B cell (primary cell): ENCODE data around the gene CTNNA3. TPM values are rescaled to one million over a fixed set of nuclear protein-coding genes. Genes with fewer than 3 reads are reported as not detected.

Source experiments
- ATAC-seq: fragments of 200-7000 bp; cut with Tn5 transposase; one replicate; pipeline ENCODE4 v1.10.0; 2021; ENCODE audit warnings: low read depth, mild to moderate bottlenecking, moderate number of reproducible peaks, moderate library complexity
- CTCF ChIA-PET: fragments of 350-600 bp; sonication (Branson Sonifier 250); formaldehyde crosslinking; loops from one replicate; lab custom pipeline; 2021; ENCODE audit warnings: antibody characterized with exemption, inconsistent platforms; lab: Charles Lee
- POLR2A ChIA-PET: fragments of 350-600 bp; sonication (Branson Sonifier 250); formaldehyde crosslinking; loops from one replicate; lab custom pipeline; 2021; ENCODE audit warnings: antibody characterized with exemption; lab: Charles Lee
- DNase-seq: peaks from one replicate; pipeline ENCODE4 v3.0.0; 2013
- H2AFZ ChIP-seq: 2 replicates; pipeline ENCODE4 v1.6.1; 2012; ENCODE audit warnings: mild to moderate bottlenecking, low read depth, low read length; ENCODE audit not compliant: insufficient read depth, poor library complexity, severe bottlenecking
- H3K27ac ChIP-seq, 2 donors: 1 replicate in 1 of 2; 2 replicates in 1 of 2; pipeline ENCODE4 v1.5.1; 2012 to 2013; ENCODE audit warnings: low read length in 2 of 2, mild to moderate bottlenecking in 2 of 2, moderate library complexity in 1 of 2
- H3K27me3 ChIP-seq, 4 experiments: fragments of 200-600 bp in 1 of 4; sonication (generic) in 1 of 4; replicated peaks in 1 of 4; 1 replicate in 2 of 4; 2 replicates in 2 of 4; pipeline versions ENCODE4 v1.6.1 to v1.7.0; 2013 to 2016; ENCODE audit warnings: low read length in 3 of 4, mild to moderate bottlenecking in 2 of 4, mixed read lengths in 1 of 4, moderate library complexity in 1 of 4; ENCODE audit not compliant: insufficient read depth in 4 of 4, control insufficient read depth in 3 of 4; ENCODE audit errors: control extremely low read depth in 1 of 4
- H3K36me3 ChIP-seq, 2 experiments: replicated peaks in 1 of 2; 1 replicate in 1 of 2; 2 replicates in 1 of 2; pipeline versions ENCODE4 v1.6.1 to v1.7.1; 2013; ENCODE audit warnings: low read length in 1 of 2; ENCODE audit not compliant: insufficient read depth in 2 of 2, control insufficient read depth in 1 of 2; ENCODE audit errors: control extremely low read depth in 1 of 2, extremely low read depth in 1 of 2
- H3K4me1 ChIP-seq, 2 donors: fragments of 200-600 bp in 1 of 2; sonication (generic) in 1 of 2; 1 replicate in 1 of 2; 2 replicates in 1 of 2; pipeline versions ENCODE4 v1.5.1 to v1.6.1; 2013 to 2017; ENCODE audit warnings: low read length in 2 of 2; ENCODE audit not compliant: control insufficient read depth in 2 of 2, insufficient read depth in 2 of 2
- H3K4me2 ChIP-seq: replicated peaks from 2 replicates; pipeline ENCODE3; 2012; ENCODE audit warnings: mild to moderate bottlenecking, low read depth, low read length; ENCODE audit not compliant: poor library complexity, severe bottlenecking
- H3K4me3 ChIP-seq, 5 experiments: fragments of 200-600 bp in 1 of 5; sonication (generic) in 1 of 5; 1 replicate in 3 of 5; 2 replicates in 2 of 5; pipeline versions ENCODE4 v1.5.1 to v1.7.0; 2011 to 2016; ENCODE audit warnings: low read length in 4 of 5, mild to moderate bottlenecking in 4 of 5, low read depth in 2 of 5, control low read depth in 1 of 5, moderate library complexity in 1 of 5; ENCODE audit not compliant: insufficient read depth in 1 of 5; ENCODE audit errors: control extremely low read depth in 1 of 5, extremely low read depth in 1 of 5
- H3K79me2 ChIP-seq: fragments of 200-600 bp; sonication (generic); one replicate; pipeline ENCODE4 v1.6.0; 2016; ENCODE audit warnings: low read length; ENCODE audit not compliant: control insufficient read depth, insufficient read depth
- H3K9ac ChIP-seq: fragments of 200-600 bp; sonication (generic); 2 replicates; pipeline ENCODE4 v1.6.1; 2017; ENCODE audit warnings: mild to moderate bottlenecking, low read length, moderate library complexity
- H3K9me3 ChIP-seq, 3 donors: one replicate each; pipeline versions ENCODE4 v1.6.1 to v1.7.1; 2013; ENCODE audit warnings: low read length in 2 of 3; ENCODE audit not compliant: control insufficient read depth in 2 of 3, insufficient read depth in 1 of 3; ENCODE audit errors: control extremely low read depth in 1 of 3
- H4K20me1 ChIP-seq: 2 replicates; pipeline ENCODE4 v1.6.0; 2012; ENCODE audit warnings: mild to moderate bottlenecking, low read length; ENCODE audit not compliant: insufficient read depth, control insufficient read depth, poor library complexity, severe bottlenecking
- H3K27ac Mint-ChIP-seq: one replicate; pipeline ENCODE4 v1.8.0; 2021; ENCODE audit warnings: mixed read lengths
- H3K27me3 Mint-ChIP-seq: one replicate; pipeline ENCODE4 v1.8.0; 2021; ENCODE audit warnings: mixed read lengths
- H3K4me1 Mint-ChIP-seq: one replicate; pipeline ENCODE4 v1.8.0; 2021; ENCODE audit warnings: mixed read lengths
- H3K4me3 Mint-ChIP-seq: one replicate; pipeline ENCODE4 v1.8.0; 2021; ENCODE audit warnings: mixed read lengths
- H3K9me3 Mint-ChIP-seq: one replicate; pipeline ENCODE4 v1.8.0; 2022; ENCODE audit warnings: mixed read lengths; ENCODE audit not compliant: insufficient read depth
- CTCF ChIP-seq: fragments of 200-600 bp; IDR thresholded peaks from one replicate; pipeline ENCODE4 v1.8.0; 2022; ENCODE audit warnings: antibody characterized with exemption, mild to moderate bottlenecking
- EZH2 ChIP-seq: IDR thresholded peaks from 2 replicates; pipeline ENCODE4 v1.6.1; 2012; ENCODE audit warnings: borderline replicate concordance, low read depth, mild to moderate bottlenecking, moderate library complexity, low read length; ENCODE audit not compliant: insufficient read depth, poor library complexity, severe bottlenecking
- whole genome bisulfite sequencing: methylation state at CpG from one replicate; pipeline ENCODE4 v1.1.5; 2013; ENCODE audit warnings: missing lambda C conversion rate; ENCODE audit not compliant: insufficient coverage; 5-methylcytosine and 5-hydroxymethylcytosine counted together
- intact Hi-C: fragments of 100-400 bp; cut with micrococcal nuclease; formaldehyde crosslinking; loops from one replicate; pipeline ENCODE4 v1.10.0; 2022
- polyA plus RNA-seq: library from polyadenylated mRNA; depleted of rRNA; stranded (reverse); fragments of >200 nt; gene quantifications from 2 replicates; pipeline ENCODE4 v1.2.3, GENCODE V29; 2012
- total RNA-seq, 2 donors: library from RNA; stranded (reverse); fragments of 120-200 nt in 1 of 2; gene quantifications; 1 replicate in 1 of 2; 2 replicates in 1 of 2; pipeline versions ENCODE4 v1.2.3 to v1.2.4, GENCODE V29; 2013 to 2022

CTNNA3 gene
- total and polyA plus RNA-seq, 2 donors (not counting 1 experiment from before 2014, with no cell fraction given) = 0.01 TPM; not detected in 1

DNA sequence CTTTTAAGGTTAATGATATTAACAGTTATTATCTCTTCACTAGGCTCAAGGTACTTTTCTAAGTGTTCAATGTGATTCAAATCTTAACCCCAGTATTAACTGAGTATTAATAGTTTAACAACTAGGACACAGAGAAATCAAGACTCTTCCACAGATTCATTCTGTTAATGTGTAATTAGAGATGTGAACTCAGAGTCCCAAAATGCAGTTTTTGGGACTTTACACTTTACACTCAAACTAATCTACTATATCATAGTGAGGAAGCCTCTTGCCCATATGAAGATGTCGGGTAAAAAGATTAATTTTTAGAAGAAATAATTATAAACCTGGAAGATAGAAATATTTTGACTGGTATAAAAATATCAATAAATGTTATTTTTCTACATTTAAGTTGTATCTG, 1414.7 kb downstream of the CTNNA3 start:
- intact Hi-C loops = no loop called here
- no CpG with 5 or more reads among the region's 1 CpG for WGBS
- H3K36me3 ChIP-seq = no peaks in the 10 kb centered on the region
- H3K9me3 Mint-ChIP-seq = no peaks in the 10 kb centered on the region
- no peaks in the 10 kb centered on the region for H3K9me3 ChIP-seq
- H3K4me3 ChIP-seq = no peak overlapping the region
- ChIA-PET POLR2A (no interaction called here), CTCF (no interaction called here)
- ATAC-seq (no peak), DNase-seq (no peak)
- no peak overlapping the region for H3K4me3 Mint-ChIP-seq
- no peak overlapping the region for H3K27ac ChIP-seq
- H4K20me1 ChIP-seq = no peaks in the 10 kb centered on the region
- no peaks in the 10 kb centered on the region for H3K27me3 ChIP-seq
- TF ChIP-seq EZH2 (no peak), CTCF (no peak)
- H3K27ac Mint-ChIP-seq = no peak overlapping the region
- no peak overlapping the region for H3K4me2 ChIP-seq
- H3K27me3 Mint-ChIP-seq = no peaks in the 10 kb centered on the region
- H3K79me2 ChIP-seq = no peaks in the 10 kb centered on the region
- no peaks in the 10 kb centered on the region for H3K4me1 Mint-ChIP-seq
- H3K4me1 ChIP-seq = no peaks in the 10 kb centered on the region
- H3K9ac ChIP-seq = no peak overlapping the region
- H2AFZ ChIP-seq = no peak overlapping the region

DNA sequence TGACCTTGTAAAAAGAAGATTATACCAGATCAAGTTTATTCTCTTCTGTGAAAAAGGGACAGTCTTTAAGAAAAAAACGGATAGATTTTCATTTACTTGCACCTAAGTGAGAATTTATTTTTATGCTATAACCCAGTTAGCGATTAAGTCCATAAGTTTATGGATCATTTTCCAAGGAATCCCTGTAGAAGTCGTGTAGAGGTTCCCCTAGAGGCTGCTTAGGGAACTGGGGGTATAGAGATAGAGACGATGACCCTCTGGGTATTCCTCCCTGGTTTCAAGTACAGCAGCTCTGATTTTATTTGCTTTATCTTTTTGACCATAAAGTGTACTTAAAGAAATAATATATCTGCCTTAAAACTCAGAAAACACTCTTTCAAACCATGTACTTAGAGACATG, 1418.5 kb downstream of the CTNNA3 start:
- CTCF ChIA-PET = no interaction called here
- Histone ChIP-seq H3K9me3 (no peaks in the 10 kb centered on the region), H3K27ac (no peak overlapping the region), H3K79me2 (no peaks in the 10 kb centered on the region), H3K4me1 (no peaks in the 10 kb centered on the region), H2AFZ (no peak overlapping the region), H3K4me2 (no peak overlapping the region), H3K27me3 (no peaks in the 10 kb centered on the region), H3K9ac (no peak overlapping the region), H3K4me3 (no peak overlapping the region), H3K36me3 (no peaks in the 10 kb centered on the region), H4K20me1 (no peaks in the 10 kb centered on the region)
- TF ChIP-seq CTCF = no peak
- TF ChIP-seq EZH2 = no peak
- ATAC-seq = no peak
- DNase-seq = no peak
- POLR2A ChIA-PET = no interaction called here
- Mint-ChIP-seq H3K27me3 (no peaks in the 10 kb centered on the region), H3K9me3 (no peaks in the 10 kb centered on the region), H3K27ac (no peak overlapping the region), H3K4me1 (no peaks in the 10 kb centered on the region), H3K4me3 (no peak overlapping the region)
- intact Hi-C loops = no loop called here
- WGBS = 80% methylated on average over 2 of the region's 4 CpGs
